Keratinocyte (primary cell): ENCODE data around the gene RNF14.

ENCODE experiments used
- EZH2 ChIP-seq: IDR thresholded peaks from one replicate; pipeline ENCODE4 v1.6.1; 2012; ENCODE audit warnings: inconsistent platforms, mild to moderate bottlenecking, low read length, moderate library complexity
- TF ChIP-seq, protein P1 (sequence below), 3 experiments: IDR thresholded peaks in 1 of 3; conservative IDR thresholded peaks in 1 of 3; optimal IDR thresholded peaks in 1 of 3; 2 replicates in 2 of 3; 3 replicates in 1 of 3; pipeline versions ENCODE3 to v1.5.1; 2011; ENCODE audit warnings: low read length in 3 of 3, mild to moderate bottlenecking in 3 of 3, moderate library complexity in 2 of 3, control low read depth in 1 of 3, inconsistent platforms in 1 of 3; ENCODE audit not compliant: insufficient read depth in 2 of 3; ENCODE audit errors: extremely low read depth in 1 of 3

DNA sequence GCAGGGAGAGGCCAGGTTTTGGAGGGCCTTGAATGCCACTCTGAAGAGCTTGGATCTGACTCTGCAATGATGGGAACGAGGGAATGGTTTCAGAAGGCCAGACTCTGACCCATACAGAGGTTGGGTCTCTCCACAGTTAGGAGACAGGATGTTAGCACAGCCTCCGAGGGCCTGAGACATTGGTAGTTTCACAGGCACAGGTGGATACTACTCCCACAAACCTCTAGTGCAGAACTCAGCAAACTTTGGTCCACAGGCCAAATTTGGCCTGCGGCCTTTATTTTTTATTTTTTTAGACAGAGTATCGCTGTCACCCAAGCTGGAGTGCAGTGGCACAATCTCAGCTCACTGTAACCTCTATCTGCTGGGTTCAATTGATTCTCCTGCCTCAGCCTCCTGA, 41.0 kb downstream of the RNF14 start:
- TF ChIP-seq, protein P1, sequence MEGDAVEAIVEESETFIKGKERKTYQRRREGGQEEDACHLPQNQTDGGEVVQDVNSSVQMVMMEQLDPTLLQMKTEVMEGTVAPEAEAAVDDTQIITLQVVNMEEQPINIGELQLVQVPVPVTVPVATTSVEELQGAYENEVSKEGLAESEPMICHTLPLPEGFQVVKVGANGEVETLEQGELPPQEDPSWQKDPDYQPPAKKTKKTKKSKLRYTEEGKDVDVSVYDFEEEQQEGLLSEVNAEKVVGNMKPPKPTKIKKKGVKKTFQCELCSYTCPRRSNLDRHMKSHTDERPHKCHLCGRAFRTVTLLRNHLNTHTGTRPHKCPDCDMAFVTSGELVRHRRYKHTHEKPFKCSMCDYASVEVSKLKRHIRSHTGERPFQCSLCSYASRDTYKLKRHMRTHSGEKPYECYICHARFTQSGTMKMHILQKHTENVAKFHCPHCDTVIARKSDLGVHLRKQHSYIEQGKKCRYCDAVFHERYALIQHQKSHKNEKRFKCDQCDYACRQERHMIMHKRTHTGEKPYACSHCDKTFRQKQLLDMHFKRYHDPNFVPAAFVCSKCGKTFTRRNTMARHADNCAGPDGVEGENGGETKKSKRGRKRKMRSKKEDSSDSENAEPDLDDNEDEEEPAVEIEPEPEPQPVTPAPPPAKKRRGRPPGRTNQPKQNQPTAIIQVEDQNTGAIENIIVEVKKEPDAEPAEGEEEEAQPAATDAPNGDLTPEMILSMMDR (optimal IDR thresholded peaks at IDR 0.05 in 1 of 3, IDR thresholded peaks at IDR 0.05 in 1 of 3, conservative IDR thresholded peaks at IDR 0.05 in 1 of 3; ENCODE audit: extremely low read depth in 1 of 3, insufficient read depth in 2 of 3, low read length in 3 of 3) = no peak
- no peak for TF ChIP-seq EZH2
